Mucosa of gallbladder (tissue), 1 donor: ENCODE results near the gene KRTAP19-7. TPM values are rescaled to one million over a fixed set of nuclear protein-coding genes. Genes with fewer than 3 reads are reported as not detected.

Experiments
- total RNA-seq: library from RNA; stranded (reverse); gene quantifications from one replicate; pipeline ENCODE4 v1.2.1, GENCODE V29; 2021
- donor health status: DM: no; HTN: no; CAD: no.

Gene KRTAP19-7
- total RNA-seq, 1 donor from 2014 or later = not detected

Other genes with a start within 250 kb of the KRTAP19-7 start
- not detected for gene KRTAP26-1, start 241.0 kb downstream of the KRTAP19-7 start, total RNA-seq
- not detected for gene KRTAP27-1, start 223.6 kb downstream of the KRTAP19-7 start, total RNA-seq
- not detected for gene KRTAP23-1, start 212.7 kb downstream of the KRTAP19-7 start, total RNA-seq
- not detected for gene KRTAP13-2, start 189.0 kb downstream of the KRTAP19-7 start, total RNA-seq
- not detected for gene KRTAP13-1, start 165.3 kb downstream of the KRTAP19-7 start, total RNA-seq
- gene KRTAP13-3, start 135.4 kb downstream of the KRTAP19-7 start, total RNA-seq = not detected
- not detected for gene KRTAP13-4, start 131.1 kb downstream of the KRTAP19-7 start, total RNA-seq
- gene KRTAP15-1, start 121.0 kb downstream of the KRTAP19-7 start, total RNA-seq = not detected
- gene KRTAP19-1, start 80.9 kb downstream of the KRTAP19-7 start, total RNA-seq = not detected
- not detected for gene KRTAP19-2, start 73.9 kb downstream of the KRTAP19-7 start, total RNA-seq
- not detected for gene KRTAP19-3, start 69.3 kb downstream of the KRTAP19-7 start, total RNA-seq
- not detected for gene KRTAP19-4, start 64.1 kb downstream of the KRTAP19-7 start, total RNA-seq
- not detected for gene KRTAP19-5, start 59.2 kb downstream of the KRTAP19-7 start, total RNA-seq
- not detected for gene KRTAP19-6, start 19.4 kb downstream of the KRTAP19-7 start, total RNA-seq
- gene KRTAP22-2, start 29.1 kb upstream of the KRTAP19-7 start, total RNA-seq = not detected
- gene KRTAP6-3, start 31.1 kb upstream of the KRTAP19-7 start, total RNA-seq = not detected
- not detected for gene KRTAP6-2, start 37.6 kb upstream of the KRTAP19-7 start, total RNA-seq
- not detected for gene KRTAP22-1, start 39.8 kb upstream of the KRTAP19-7 start, total RNA-seq
- gene KRTAP6-1, start 52.6 kb upstream of the KRTAP19-7 start, total RNA-seq = not detected
- gene KRTAP20-1, start 55.1 kb upstream of the KRTAP19-7 start, total RNA-seq = not detected
- gene KRTAP20-4, start 59.3 kb upstream of the KRTAP19-7 start, total RNA-seq = not detected
- gene KRTAP20-2, start 73.9 kb upstream of the KRTAP19-7 start, total RNA-seq = not detected
- gene KRTAP20-3, start 81.5 kb upstream of the KRTAP19-7 start, total RNA-seq = not detected
- gene KRTAP21-3, start 157.5 kb upstream of the KRTAP19-7 start, total RNA-seq = not detected
- gene KRTAP21-2, start 185.9 kb upstream of the KRTAP19-7 start, total RNA-seq = not detected
- gene KRTAP21-1, start 194.1 kb upstream of the KRTAP19-7 start, total RNA-seq = not detected